Ovary (tissue), 9 donors: Measurements from ENCODE around the gene ZNF283. TPM values are rescaled to one million over a fixed set of nuclear protein-coding genes. Genes with fewer than 3 reads are reported as not detected.

Experiments used
- DNase-seq, 5 donors: peaks; one replicate each; pipeline ENCODE4 v3.0.0-alpha.2; 2019 to 2020
- H3K27ac ChIP-seq, 2 donors: fragments of 200-600 bp; one replicate each; pipeline versions ENCODE4 v1.5.1 to v1.8.0; 2019 to 2022
- H3K27me3 ChIP-seq: fragments of 200-600 bp; one replicate; pipeline ENCODE4 v1.8.0; 2022
- H3K36me3 ChIP-seq: fragments of 200-600 bp; sonication (generic); one replicate; pipeline ENCODE4 v1.5.1; 2019
- H3K4me1 ChIP-seq: one replicate; pipeline ENCODE4 v1.8.1; 2013; ENCODE audit warnings: mild to moderate bottlenecking, moderate library complexity; ENCODE audit not compliant: insufficient read depth
- H3K4me3 ChIP-seq: fragments of 200-600 bp; sonication (generic); one replicate; pipeline ENCODE4 v1.5.1; 2017
- H3K9me3 ChIP-seq, 2 donors: fragments of 200-600 bp in 1 of 2; sonication (generic) in 1 of 2; one replicate each; pipeline versions ENCODE4 v1.5.1 to v1.8.1; 2013 to 2019; ENCODE audit warnings: mild to moderate bottlenecking in 1 of 2, moderate library complexity in 1 of 2
- CTCF ChIP-seq, 3 donors: fragments of 450-650 bp in 2 of 3; fragments of 200-600 bp in 1 of 3; IDR thresholded peaks; one replicate each; pipeline versions ENCODE4 v1.5.1 to v1.8.0; 2016 to 2022; ENCODE audit warnings: antibody characterized with exemption in 3 of 3, mild to moderate bottlenecking in 1 of 3
- EP300 ChIP-seq: sonication (generic); formaldehyde crosslinking; IDR thresholded peaks from one replicate; pipeline ENCODE4 v1.6.1; 2017; ENCODE audit warnings: antibody characterized with exemption
- POLR2A ChIP-seq: fragments of 450-650 bp; IDR thresholded peaks from one replicate; pipeline ENCODE4 v1.6.1; 2017; ENCODE audit warnings: antibody characterized with exemption, mild to moderate bottlenecking, moderate library complexity
- WGBS, 3 donors: extraction: QIAGEN DNeasy Blood & Tissue Kit in 1 of 3; methylation state at CpG; one replicate each; pipeline versions ENCODE4 v1.1.5 to v1.1.7; 2013 to 2017; 5-methylcytosine and 5-hydroxymethylcytosine counted together
- intact Hi-C, 4 donors: fragments of 100-400 bp; cut with DNase I; formaldehyde crosslinking; loops; one replicate each; pipeline versions ENCODE4 v1.11.0 to v1.15.1; 2022 to 2023
- polyA plus RNA-seq, 2 donors: library from polyadenylated mRNA; stranded (reverse); fragments of 200-250 nt in 1 of 2; fragments of 350-450 nt in 1 of 2; fragmentation: Illumina TruSeq in 1 of 2; extraction: RNeasy Lipid Tissue Mini Kit (QIAGEN cat#74804) in 1 of 2; gene quantifications; one replicate each; pipeline ENCODE4 v1.2.3, GENCODE V29; 2013 to 2014
- total RNA-seq, 7 donors: library from RNA; depleted of rRNA in 2 of 7; stranded (reverse); fragments of >200 nt in 2 of 7; fragmentation: NEBNext Ultra II Directional in 3 of 7; extraction: Animal tissue kit (Norgen Biotek cat#: 25700) in 3 of 7; gene quantifications; one replicate each; pipeline versions ENCODE4 v1.1.0 to v1.2.4, GENCODE V29; 2016 to 2023
- donor health status: DM: no; HTN: no; CAD: no; lungs with moderate emphysema.
- donor health status: DM: no; HTN: no; CAD: no.
- donor health status: Bipolar disorder and iron deficiency.
- donor health status: DM: yes; HTN: yes; CAD: no.
- donor health status: DM: no; HTN: no; CAD: no.
- donor health status: DM: yes; HTN: yes; CAD: no.

Gene ZNF283
- total and polyA plus RNA-seq, 9 donors = 3.2 to 14.6 (median 10.9) TPM

GRCh38 chr19:43895727-43896308 lies 68.7 kb downstream of the ZNF283 start:
- no peak overlapping the region for H3K27ac ChIP-seq
- DNase-seq = no peak
- WGBS, 3 donors = 85 to 96% (median 92%) methylated on average over 2 of the region's 2 CpGs
- H3K36me3 ChIP-seq = no peaks in the 10 kb centered on the region
- intact Hi-C loops = no loop called here
- H3K4me1 ChIP-seq = no peaks in the 10 kb centered on the region
- H3K27me3 ChIP-seq = no peaks in the 10 kb centered on the region
- peaks cover 0 to 12% of the 10 kb centered on the region in 2 donors for H3K9me3 ChIP-seq
- H3K4me3 ChIP-seq = no peak overlapping the region
- TF ChIP-seq EP300 = no peak
- TF ChIP-seq CTCF (IDR thresholded peaks at IDR 0.05) = no peak
- TF ChIP-seq POLR2A = no peak

Other genes with a start within 250 kb of the ZNF283 start
- 10 to 100 TPM; 11.6 to 25.8 (median 19.8) TPM for gene IRGQ, start 231.2 kb upstream of the ZNF283 start, total RNA-seq
- 10 to 100 TPM in 1 of 2 donors, 1 to 10 TPM in 1; 5.4 to 10.5 TPM for gene IRGQ, start 231.2 kb upstream of the ZNF283 start, polyA plus RNA-seq
- gene ZNF576, start 230.7 kb upstream of the ZNF283 start, total RNA-seq = 10 to 100 TPM; 11.5 to 22.4 (median 16.9) TPM
- 10 to 100 TPM in 1 of 2 donors, 1 to 10 TPM in 1; 8.6 to 16.6 TPM for gene ZNF576, start 230.7 kb upstream of the ZNF283 start, polyA plus RNA-seq
- under 1 TPM; 0.10 to 0.73 (median 0.33) TPM for gene SRRM5, start 215.2 kb upstream of the ZNF283 start, total RNA-seq
- gene SRRM5, start 215.2 kb upstream of the ZNF283 start, polyA plus RNA-seq = under 1 TPM; 0.25 to 0.50 TPM
- gene ZNF428, start 207.7 kb upstream of the ZNF283 start, total RNA-seq = 10 to 100 TPM; 30.0 to 69.0 (median 43.1) TPM
- gene ZNF428, start 207.7 kb upstream of the ZNF283 start, polyA plus RNA-seq = 10 to 100 TPM; 11.6 to 59.0 TPM
- 10 to 100 TPM in 6 of 7 donors, 1 to 10 TPM in 1; 8.2 to 24.3 (median 11.3) TPM for gene CADM4, start 187.5 kb upstream of the ZNF283 start, total RNA-seq
- gene CADM4, start 187.5 kb upstream of the ZNF283 start, polyA plus RNA-seq = 10 to 100 TPM in 1 of 2 donors, 1 to 10 TPM in 1; 6.2 to 17.8 TPM
- gene PLAUR, start 157.2 kb upstream of the ZNF283 start, total RNA-seq = 100 to 1,000 TPM in 1 of 7 donors, 10 to 100 TPM in 5, 1 to 10 TPM in 1; 9.4 to 112 (median 22.1) TPM
- 10 to 100 TPM in 1 of 2 donors, 1 to 10 TPM in 1; 9.5 to 13.4 TPM for gene PLAUR, start 157.2 kb upstream of the ZNF283 start, polyA plus RNA-seq
- not detected for gene IRGC, start 111.2 kb upstream of the ZNF283 start, total RNA-seq
- not detected for gene IRGC, start 111.2 kb upstream of the ZNF283 start, polyA plus RNA-seq
- gene SMG9, start 72.4 kb upstream of the ZNF283 start, total RNA-seq = 10 to 100 TPM; 13.9 to 34.8 (median 24.2) TPM
- gene SMG9, start 72.4 kb upstream of the ZNF283 start, polyA plus RNA-seq = 10 to 100 TPM; 15.7 to 15.9 TPM
- 1 to 10 TPM in 5 of 7 donors, under 1 TPM in 2; 0.61 to 9.1 (median 2.6) TPM for gene KCNN4, start 46.3 kb upstream of the ZNF283 start, total RNA-seq
- gene KCNN4, start 46.3 kb upstream of the ZNF283 start, polyA plus RNA-seq = under 1 TPM; 0.28 to 0.71 TPM
- 1 to 10 TPM in 2 of 7 donors, under 1 TPM in 5; 0.25 to 1.9 (median 0.79) TPM for gene LYPD5, start 24.9 kb upstream of the ZNF283 start, total RNA-seq
- 1 to 10 TPM in 1 of 2 donors, under 1 TPM in 1; 0.27 to 1.9 TPM for gene LYPD5, start 24.9 kb upstream of the ZNF283 start, polyA plus RNA-seq
- 1 to 10 TPM; 2.1 to 6.4 (median 4.6) TPM for gene ZNF404, start 56.6 kb downstream of the ZNF283 start, total RNA-seq
- gene ZNF404, start 56.6 kb downstream of the ZNF283 start, polyA plus RNA-seq = 1 to 10 TPM; 3.2 TPM
- gene ZNF45, start 108.0 kb downstream of the ZNF283 start, total RNA-seq = 10 to 100 TPM in 5 of 7 donors, 1 to 10 TPM in 2; 8.3 to 18.8 (median 15.1) TPM
- 10 to 100 TPM in 1 of 2 donors, 1 to 10 TPM in 1; 7.0 to 13.4 TPM for gene ZNF45, start 108.0 kb downstream of the ZNF283 start, polyA plus RNA-seq
- 10 to 100 TPM in 1 of 7 donors, 1 to 10 TPM in 6; 2.2 to 11.5 (median 8.0) TPM for gene ZNF221, start 123.9 kb downstream of the ZNF283 start, total RNA-seq
- gene ZNF221, start 123.9 kb downstream of the ZNF283 start, polyA plus RNA-seq = 1 to 10 TPM; 2.3 to 3.3 TPM
- gene ZNF155, start 156.9 kb downstream of the ZNF283 start, total RNA-seq = 10 to 100 TPM in 5 of 7 donors, 1 to 10 TPM in 2; 3.7 to 13.2 (median 10.7) TPM
- gene ZNF155, start 156.9 kb downstream of the ZNF283 start, polyA plus RNA-seq = 1 to 10 TPM; 6.4 to 9.7 TPM
- 10 to 100 TPM in 1 of 7 donors, 1 to 10 TPM in 6; 2.6 to 11.2 (median 4.4) TPM for gene ZNF230, start 175.6 kb downstream of the ZNF283 start, total RNA-seq
- 1 to 10 TPM; 3.5 to 4.1 TPM for gene ZNF230, start 175.6 kb downstream of the ZNF283 start, polyA plus RNA-seq
- gene ZNF222, start 198.1 kb downstream of the ZNF283 start, total RNA-seq = 1 to 10 TPM; 3.3 to 6.0 (median 4.1) TPM
- 1 to 10 TPM; 4.8 to 4.9 TPM for gene ZNF222, start 198.1 kb downstream of the ZNF283 start, polyA plus RNA-seq
- gene ZNF223, start 224.7 kb downstream of the ZNF283 start, total RNA-seq = 1 to 10 TPM; 3.5 to 7.3 (median 4.7) TPM
- gene ZNF223, start 224.7 kb downstream of the ZNF283 start, polyA plus RNA-seq = 1 to 10 TPM; 4.5 to 6.3 TPM
- 1 to 10 TPM in 6 of 7 donors, under 1 TPM in 1; 0.92 to 2.7 (median 2.1) TPM for gene ZNF284, start 244.8 kb downstream of the ZNF283 start, total RNA-seq
- 1 to 10 TPM in 1 of 2 donors, under 1 TPM in 1; 0.90 to 2.1 TPM for gene ZNF284, start 244.8 kb downstream of the ZNF283 start, polyA plus RNA-seq